Smooth muscle cell of the brain vasculature (primary cell): ENCODE results near the gene RABAC1.
"Not testable (repeated sequence)": the region's sequence is repeated elsewhere in the genome, so short reads cannot be mapped to it uniquely, and the experiment has no call there.

Experiments used
- DNase-seq: peaks from one replicate; pipeline ENCODE4 v3.0.0-alpha.2; 2012; ENCODE audit warnings: low read depth, low spot score

RABAC1 gene

GRCh38 chr19:41959056-41960053, at the start of gene RABAC1:
Gene RABAC1 (minus strand): TSS chr19:41959321. CDS start chr19:41959292, 29 bp downstream.
- peak; percentile 70 for DNase-seq

GRCh38 chr19:42006569-42006968, 47.4 kb upstream of the RABAC1 start:
- DNase-seq, result no peak

GRCh38 chr19:42005504-42005903, 46.4 kb upstream of the RABAC1 start:
- no peak for DNase-seq

DNA sequence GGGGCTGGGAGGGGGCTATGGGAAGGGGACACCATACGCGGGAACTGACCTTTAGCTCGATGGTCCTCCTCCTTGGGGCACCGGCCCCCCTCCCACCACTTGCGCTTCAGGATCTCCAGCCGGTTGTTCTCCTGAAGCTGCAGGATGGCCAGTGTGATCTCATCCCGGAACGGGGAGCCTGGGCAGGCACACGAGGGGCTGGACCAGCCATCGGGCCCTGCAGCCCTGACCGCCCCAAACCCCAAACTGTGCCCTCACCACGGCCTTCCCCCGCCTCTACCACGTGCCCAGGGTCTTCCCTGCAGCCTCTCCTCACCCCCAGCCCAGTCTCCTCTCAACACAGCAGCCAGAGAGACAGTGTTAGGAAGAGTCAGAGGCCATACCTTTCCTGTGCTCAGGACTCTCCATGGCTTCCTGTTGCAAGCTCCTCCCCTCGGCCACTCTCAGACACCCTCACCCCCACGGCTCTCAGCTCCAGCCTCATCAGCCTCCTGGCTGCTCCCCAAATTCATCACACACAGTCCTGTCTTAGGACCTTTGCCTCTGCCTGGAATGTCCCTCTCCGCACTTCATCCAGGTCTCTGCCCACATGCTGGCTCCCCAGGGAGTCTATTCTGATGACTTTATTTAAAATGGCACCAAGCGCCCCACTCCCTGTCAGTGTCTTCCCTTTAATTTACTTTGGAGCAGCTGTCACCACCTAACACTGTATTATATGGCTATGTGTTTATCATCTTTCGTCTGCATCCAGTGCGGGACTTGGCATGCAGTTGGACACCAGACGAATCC, 44.6 kb upstream of the RABAC1 start:
- DNase-seq, result no peak

DNA sequence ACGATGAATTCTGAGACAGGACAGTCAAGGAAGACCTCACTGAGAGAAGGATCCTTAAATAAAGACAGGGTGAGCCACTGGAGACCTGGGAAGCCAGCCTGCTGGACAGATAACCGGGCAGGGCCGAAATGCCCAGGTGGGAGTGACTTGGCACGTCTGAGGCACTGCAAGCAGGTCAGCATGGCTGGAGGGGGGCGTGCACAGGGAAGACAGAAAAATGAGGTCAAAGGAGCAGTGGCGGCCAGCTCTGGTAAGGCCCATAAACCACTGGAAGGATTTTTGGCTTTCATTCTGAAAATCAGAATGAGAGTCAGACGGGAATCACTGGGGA, 40.7 kb upstream of the RABAC1 start:
- no peak for DNase-seq

DNA sequence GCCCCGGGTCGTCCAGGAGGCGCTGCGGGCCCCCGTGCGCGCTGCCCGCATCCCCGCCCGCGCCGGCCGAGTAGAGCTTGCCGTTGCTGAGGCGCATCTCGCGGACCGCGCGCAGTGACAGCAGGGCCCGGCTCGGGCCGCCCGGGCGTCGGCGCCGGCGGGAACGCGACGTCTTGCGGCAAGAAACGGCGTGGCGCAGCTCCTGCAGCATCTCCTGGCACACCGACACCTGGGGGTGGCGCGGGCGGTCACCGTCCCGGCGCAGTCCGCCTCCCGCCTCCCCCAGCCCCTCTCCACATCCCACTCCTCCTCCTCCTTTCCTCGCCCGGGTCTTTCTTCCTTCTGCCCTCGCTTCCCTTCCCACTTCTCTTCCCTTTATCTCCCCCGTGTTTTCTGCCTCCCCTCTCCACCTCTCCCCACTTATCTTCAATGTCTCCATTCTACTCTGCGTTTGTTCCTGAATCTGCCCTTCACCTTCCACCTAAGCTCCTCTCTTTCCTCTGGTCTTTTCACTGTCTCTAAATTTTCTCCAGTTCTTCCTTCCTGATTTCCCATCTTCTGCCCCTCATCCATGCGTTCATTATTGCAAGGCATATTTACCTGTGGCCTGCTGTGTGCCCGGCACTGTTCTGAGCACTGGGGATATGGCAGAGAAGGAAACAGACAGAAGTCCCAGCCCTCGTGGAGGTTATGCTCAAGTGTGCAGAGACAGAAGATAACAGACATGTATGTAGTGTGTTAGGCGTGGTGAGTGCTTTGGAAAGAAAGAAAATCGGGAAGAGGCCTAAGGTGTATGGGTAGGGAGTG, 40.2 kb upstream of the RABAC1 start:
- no peak for DNase-seq

GRCh38 chr19:41998246-41999020, 39.3 kb upstream of the RABAC1 start:
- no peak for DNase-seq

DNA sequence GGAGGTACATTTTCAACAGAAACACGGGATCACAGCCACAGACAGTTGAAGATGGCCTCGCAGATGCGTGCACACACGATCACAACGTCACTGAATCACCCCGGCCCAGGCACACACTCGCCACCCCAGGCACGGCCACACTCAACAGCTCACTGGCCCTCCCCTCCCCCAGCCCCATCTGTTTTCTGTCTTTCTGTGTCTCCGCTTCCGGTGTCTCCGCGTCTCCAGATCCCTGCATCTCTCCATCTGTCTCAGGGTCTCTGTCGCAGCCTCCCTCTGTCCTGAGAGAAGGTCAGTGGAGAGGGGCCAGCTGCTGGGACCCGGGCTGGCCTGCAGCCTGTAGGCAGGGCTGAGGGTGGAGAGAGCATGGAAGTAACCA, 38.7 kb upstream of the RABAC1 start:
- DNase-seq, result no peak

DNA sequence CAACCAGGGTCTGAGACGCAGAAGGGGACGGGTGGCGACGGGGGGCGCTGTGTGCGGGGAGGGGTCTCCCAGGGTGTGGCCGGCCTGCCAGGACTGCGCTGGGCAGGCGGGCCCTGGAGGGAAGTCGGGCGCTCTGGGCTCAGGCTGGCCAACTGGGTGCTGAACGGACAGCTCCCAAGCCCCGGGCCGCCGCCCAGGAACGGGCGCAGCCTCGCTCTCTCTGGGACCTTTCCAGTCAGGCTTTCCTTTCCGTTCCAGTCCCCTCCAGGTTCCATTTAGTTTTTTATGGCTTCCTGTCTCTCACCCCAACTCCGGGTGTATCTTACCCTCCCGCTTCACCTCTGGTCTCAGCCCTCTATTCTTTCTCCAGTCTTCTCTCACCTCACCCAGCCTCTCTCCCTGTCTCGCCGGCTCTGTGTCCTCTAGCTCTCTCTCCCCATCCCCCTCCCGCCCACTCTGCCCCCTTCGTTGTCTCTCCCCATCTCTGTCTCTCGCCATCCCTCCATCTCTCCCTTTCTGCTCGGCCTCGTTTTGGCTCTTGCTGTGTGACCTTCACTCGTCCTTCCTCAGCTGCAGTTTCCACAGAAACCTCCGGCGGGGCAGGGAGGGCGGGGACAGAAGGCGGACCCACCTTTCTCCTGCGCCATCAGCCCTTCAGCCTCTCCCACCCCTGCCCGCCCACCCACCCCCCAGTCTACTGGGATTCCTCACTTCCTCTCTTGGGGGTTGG, 38.2 kb upstream of the RABAC1 start:
- DNase-seq, result no peak

- DNase-seq, result no peak
Measured at GRCh38 chr19:41995959-41996797, 37.1 kb upstream of the RABAC1 start.

DNA sequence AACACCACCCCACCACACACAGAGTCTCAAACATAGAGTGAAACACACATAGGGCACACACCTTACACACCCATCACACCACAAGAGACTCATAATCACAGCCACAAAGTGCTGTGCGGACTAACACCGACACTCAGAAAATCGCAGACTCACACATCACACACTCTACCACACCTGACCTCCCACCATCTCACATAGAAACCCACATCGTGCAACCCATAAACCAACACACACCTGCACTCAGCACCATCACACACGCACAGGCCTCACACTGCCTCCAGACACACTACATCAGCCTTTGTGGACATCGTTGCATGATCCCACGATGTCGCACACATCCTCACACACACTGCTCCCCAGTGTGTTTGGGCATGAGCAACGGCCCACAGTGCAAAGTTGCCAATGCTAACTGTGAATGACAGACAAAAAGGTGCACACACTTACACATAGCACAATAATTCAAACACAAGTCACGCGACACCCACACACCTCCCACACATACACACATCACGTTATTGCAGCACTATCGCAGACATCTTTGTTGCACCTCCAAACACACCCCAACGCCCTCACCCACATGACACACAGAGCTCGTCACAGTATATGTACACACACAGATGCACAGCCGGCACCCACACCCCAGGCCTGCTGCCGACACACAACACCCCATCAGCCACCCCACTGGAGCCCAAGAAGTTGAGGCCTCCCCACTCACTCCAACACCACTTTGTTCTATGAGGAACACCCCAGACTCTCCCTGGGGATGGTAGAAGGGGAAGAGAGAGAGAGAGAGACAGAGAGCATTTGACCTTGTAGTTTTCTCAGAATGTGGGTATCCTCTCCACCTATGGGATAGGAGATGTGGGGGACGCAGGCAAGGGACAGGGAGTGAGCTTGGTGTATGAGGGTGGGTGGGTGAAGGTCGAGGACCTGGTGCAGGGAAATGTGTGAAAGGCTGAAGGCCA, 36.2 kb upstream of the RABAC1 start:
- no peak for DNase-seq

GRCh38 chr19:41994521-41994971, 35.4 kb upstream of the RABAC1 start:
- no peak for DNase-seq

GRCh38 chr19:41993612-41994483, 34.7 kb upstream of the RABAC1 start, which contains the start of gene ATP1A3:
Gene ATP1A3 (minus strand): TSS chr19:41994230. CDS start chr19:41994076, 154 bp downstream.
- DNase-seq, result no peak

- not testable (repeated sequence) for DNase-seq
Measured at GRCh38 chr19:41991925-41992569, 32.9 kb upstream of the RABAC1 start.

GRCh38 chr19:41991025-41991424, 31.9 kb upstream of the RABAC1 start:
- no peak for DNase-seq

GRCh38 chr19:41990615-41991014, 31.5 kb upstream of the RABAC1 start:
- no peak for DNase-seq

DNA sequence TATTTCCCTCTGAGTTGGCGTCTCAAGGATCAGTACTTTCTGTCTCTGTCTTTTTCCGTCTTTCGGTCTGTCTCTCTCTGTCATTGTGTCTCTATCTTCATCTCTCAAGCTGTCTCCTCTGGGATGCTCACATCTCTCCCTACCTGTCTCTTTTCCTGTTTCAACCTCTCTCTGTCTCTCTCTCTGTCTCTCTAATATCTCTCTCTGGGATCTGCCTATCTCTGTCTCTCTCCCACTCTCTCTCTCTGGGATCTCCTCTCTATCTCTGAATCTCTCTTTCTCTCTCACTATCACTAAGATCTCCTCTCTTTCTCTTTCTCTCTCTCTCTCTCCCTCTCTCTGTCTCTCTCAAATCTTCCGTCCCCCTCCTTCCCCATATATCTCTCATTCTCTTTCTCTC, 30.9 kb upstream of the RABAC1 start:
- no peak for DNase-seq
